HG03064 (cell line): ENCODE measurements around the gene ADGRV1.
"Not testable (repeated sequence)": the region's sequence is repeated elsewhere in the genome, so short reads cannot be mapped to it uniquely, and the experiment has no call there.

Experiments used
- ATAC-seq: cut with Tn5 transposase; IDR thresholded peaks from one replicate; pipeline ENCODE4 v1.9.1; 2021; ENCODE audit warnings: low read depth; ENCODE audit not compliant: unreplicated experiment

The ADGRV1 gene

DNA sequence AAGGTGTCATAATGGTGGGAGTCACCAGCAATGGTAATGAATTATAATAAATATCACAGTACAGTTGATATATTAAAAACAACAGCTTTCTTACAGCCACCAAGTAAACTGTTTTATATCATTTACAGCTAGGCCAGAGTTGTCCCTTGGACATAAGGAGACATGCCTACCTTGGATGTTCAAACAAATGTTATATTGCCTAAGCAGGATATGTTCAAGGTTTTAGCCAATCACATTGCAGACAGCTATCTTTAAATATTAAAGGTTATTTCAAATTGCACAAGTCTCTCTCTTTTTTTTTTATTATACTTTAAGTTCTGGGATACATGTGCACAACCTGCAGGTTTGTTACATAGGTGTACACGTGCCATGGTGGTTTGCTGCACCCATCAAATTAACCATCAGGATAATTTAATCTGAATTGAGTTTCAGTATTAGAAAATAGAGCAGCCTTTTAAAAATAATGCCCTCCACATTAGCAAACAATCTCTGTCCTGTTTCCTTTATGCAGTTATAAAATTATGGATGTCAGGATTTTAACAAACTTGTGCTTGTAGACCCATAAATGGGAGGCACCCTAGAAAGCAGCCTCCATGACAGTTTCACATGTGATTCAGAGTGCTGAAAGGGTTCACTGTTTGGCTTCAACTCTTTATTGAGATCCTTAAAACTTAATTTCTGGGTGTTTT, 483.8 kb downstream of the ADGRV1 start:
- no peak for ATAC-seq

- ATAC-seq: no peak
These were observed 484.3 kb downstream of the ADGRV1 start for GRCh38 chr5:91042936-91043255.

DNA sequence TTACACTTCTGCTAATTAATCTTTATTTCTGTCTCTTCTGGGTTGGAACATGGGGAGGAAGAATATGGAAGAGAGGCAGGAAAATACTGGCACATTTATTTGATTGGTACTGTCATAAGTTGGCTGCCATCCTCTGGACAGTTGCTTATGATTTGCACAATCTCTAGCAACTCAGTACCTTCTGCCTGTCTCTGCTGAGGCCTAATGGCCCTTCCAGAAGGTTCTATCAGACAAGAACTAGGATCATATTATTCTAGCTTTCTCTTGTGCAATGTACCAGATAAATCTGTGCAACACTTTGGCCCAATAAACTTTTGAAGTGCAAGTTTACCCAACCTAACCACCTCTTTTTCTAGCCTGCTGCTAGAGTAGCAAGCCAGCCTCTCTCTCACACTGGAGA, 489.5 kb downstream of the ADGRV1 start:
- no peak for ATAC-seq

GRCh38 chr5:91049112-91049511, 490.5 kb downstream of the ADGRV1 start:
- ATAC-seq: no peak

DNA sequence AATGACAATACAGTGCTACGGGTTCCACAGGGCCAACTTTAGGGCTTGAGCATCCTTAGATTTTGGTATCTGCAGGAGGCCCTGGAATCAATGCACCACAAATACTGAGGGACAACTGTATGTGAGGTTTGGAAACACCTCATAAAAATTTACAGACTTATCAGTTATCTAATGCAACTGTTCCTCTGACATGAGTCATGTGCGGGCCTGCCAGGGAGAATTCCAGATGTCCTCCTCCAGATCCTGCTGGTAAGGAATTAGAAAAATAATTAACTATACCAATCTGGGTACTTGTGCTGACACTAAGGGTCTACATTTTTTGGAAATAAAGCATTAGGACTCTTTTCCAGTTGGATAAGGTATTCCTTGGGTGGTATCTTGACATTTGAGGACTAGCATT, 491.2 kb downstream of the ADGRV1 start:
- no peak for ATAC-seq

GRCh38 chr5:91052411-91052810, 493.8 kb downstream of the ADGRV1 start:
- ATAC-seq: not testable (repeated sequence)

GRCh38 chr5:91052977-91053740, 494.6 kb downstream of the ADGRV1 start:
- ATAC-seq: no peak

DNA sequence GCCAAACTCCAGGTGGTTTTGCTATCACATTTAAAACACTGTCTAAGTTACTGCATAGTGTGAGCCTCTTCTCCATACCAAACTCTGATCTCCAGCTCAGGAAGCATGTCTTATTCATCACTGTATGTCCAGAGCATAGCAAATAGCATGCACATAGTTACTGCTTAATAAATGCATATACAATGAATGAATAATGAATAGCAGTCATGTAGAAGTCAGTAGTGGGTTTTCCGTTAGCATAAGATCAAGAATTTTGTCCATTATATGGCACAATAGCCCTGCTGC, 495.1 kb downstream of the ADGRV1 start:
- ATAC-seq: no peak

DNA sequence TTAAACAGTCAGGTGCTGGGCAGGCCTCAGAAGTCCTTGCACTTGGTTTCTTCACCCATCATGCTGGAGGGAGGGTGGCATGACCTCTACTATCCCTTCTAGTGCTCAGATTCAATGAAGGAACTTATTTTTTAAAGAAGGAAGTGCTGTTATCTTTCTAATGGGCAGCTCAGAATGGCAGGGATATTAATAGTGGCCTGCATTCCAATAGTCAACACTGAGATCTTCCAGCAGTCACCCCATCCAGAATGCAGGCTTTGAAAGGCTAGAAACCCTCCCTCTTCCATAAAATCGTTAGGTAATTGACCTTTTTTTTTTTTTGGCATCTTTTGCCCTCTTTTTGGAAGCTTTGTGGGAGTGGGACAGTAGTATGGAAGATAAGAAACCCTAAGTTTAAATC, 499.6 kb downstream of the ADGRV1 start:
- no peak for ATAC-seq

GRCh38 chr5:91058575-91058974, 500.0 kb downstream of the ADGRV1 start:
- no peak for ATAC-seq

- ATAC-seq: peak; percentile 90
These were observed 500.8 kb downstream of the ADGRV1 start for GRCh38 chr5:91059409-91059808.

DNA sequence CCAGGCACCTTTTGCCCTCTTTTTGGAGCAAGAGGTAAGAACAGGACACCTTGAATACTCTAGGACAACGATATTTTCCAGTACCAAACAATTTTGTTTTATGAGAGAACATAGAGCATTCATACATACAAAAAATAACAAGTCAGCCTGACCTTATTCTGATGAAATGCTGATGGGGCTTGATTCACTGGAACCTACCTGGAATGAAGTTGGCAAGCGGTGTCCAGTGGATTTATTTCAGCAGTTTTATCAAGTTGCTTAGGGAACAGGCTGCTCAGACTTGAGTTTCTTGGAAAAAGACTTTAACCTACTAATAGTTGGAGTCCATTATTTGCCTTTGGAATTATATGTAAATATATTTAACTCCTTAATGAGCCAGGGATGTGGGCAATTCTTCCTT, 502.5 kb downstream of the ADGRV1 start:
- ATAC-seq: no peak

GRCh38 chr5:91061946-91062562, 503.5 kb downstream of the ADGRV1 start:
- no peak for ATAC-seq

DNA sequence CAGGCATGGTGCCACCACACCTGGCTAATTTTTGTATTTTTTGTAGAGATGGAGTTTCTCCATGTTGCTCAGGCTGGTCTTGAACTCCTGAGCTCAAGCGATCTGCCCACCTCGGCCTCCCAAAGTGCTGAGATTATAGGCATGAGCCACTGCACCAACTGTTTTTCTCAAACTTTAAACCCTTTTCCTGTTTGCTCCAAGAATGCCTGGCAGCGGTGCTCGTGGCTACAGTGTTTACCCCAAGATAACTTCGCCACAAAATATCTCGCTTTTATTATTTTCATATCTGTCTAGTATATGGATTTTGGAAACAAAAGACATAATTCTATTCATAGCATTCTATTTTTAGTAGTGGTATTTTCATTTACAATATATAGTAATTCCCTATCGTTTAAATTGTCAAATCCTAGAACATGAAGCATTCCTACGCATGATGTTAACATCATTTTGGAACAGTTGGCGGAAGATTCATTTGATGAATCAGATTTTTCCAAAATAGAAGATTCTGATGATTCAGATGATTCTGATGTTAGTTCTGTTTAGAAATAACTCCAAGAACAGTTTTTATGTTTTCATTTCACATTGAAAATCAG, 504.6 kb downstream of the ADGRV1 start:
- ATAC-seq: not testable (repeated sequence)

GRCh38 chr5:91065496-91065895, 506.9 kb downstream of the ADGRV1 start:
- ATAC-seq: no peak

GRCh38 chr5:91069364-91069763, 510.8 kb downstream of the ADGRV1 start:
- no peak for ATAC-seq

DNA sequence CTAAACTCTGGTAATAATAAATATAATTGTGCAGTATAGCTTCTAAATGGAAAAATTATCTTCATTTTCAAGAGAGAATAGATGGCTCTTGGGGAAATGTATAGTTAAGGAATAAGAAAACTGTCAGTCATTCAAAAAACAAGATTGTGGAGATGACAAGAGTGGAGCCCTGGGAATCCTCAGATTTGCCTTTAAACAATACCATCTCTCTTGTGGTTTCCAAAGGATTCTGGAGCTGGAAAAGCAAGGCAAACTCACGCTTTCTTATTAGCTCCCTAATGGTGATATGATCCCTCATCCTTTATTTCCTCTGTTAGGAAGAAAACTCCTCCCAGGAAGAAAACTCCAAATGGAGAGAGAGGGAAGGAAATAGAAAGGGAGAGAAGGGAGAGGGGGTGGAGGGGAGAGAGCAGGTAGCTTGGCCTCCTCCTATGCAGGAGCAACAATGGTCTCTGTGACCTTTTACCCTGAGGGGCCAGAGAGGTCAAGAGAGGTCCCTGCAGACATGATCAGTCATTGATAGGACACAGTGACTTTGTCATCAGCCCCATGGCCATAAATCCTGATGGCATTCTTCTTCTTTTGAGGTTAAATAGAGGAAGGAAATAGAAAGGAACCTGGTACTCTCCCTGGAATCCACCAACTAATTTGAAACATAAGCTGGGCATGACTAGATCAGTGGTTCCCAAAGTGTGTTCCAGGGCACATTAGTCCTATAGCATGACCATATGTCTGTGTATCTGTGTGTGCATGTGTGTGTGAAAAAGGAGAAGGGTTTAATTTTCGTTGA, 512.4 kb downstream of the ADGRV1 start:
- ATAC-seq: no peak

DNA sequence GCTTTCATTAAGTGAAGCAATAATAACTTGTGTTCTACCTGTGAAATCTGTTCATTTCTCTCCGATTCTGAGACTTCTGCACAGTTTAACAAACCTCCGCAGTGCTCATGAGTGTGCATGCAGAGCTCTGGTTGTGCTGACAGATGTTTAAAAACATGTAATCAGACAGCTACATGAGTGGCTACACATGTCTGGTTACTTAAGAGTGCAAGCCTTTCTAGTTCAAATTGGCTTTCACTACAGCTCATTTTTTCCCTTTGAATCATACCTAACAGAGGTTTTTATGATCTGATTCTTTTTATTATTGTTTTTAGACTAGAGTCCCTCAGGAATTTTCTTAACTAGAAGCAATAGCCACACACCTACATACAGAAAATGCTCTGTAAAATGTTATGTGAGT, 514.3 kb downstream of the ADGRV1 start:
- ATAC-seq: no peak

DNA sequence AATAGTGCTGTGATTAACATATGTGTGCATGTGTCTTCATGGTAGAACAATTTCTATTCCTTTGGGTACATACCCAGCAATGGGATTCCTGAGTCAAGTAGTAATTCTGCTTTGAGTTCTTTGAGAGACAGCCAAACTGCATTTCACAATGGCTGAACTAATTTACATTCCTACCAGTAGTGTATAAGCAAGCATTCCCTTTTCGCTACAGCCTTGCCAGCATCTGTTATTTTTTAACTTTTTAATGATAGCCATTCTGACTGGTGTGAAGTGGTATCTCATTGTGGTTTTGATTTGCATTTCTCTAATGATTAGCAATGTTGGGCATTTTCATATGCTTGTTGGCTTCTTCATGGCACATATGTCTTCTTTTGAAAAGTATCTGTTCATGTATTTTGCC, 516.0 kb downstream of the ADGRV1 start:
- no peak for ATAC-seq

- ATAC-seq: no peak
These were observed 517.5 kb downstream of the ADGRV1 start for GRCh38 chr5:91076138-91076537.

DNA sequence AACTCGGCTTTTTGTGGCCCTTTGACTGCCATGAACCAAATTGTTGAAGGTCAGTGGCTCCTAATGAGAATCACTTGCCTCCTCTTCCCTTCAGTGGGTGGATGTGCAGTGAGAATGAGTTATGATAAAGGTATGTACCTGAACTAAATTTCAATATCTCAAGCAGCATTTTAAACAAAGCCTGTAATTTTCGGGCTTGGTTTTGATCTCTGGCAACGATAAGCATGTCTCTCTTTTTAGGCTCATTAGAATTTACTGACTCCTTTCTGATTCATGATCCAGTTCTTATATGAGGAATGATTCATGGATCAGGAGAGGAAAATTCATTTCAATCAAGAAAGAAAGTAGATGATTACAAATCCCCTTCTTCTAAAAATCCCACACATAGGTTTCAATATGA, 519.0 kb downstream of the ADGRV1 start:
- ATAC-seq: no peak
